Mesodermal cell (in vitro differentiated cells): ENCODE data around the gene MED28. TPM values are rescaled to one million over a fixed set of nuclear protein-coding genes. Genes with fewer than 3 reads are reported as not detected.
"Not testable (repeated sequence)": the region's sequence is repeated elsewhere in the genome, so short reads cannot be mapped to it uniquely, and the experiment has no call there.

Experiments used
- H3K27ac ChIP-seq: 2 replicates; pipeline ENCODE4 v1.7.0; 2013; ENCODE audit warnings: mild to moderate bottlenecking, low read depth, low read length, moderate library complexity; ENCODE audit not compliant: severe bottlenecking
- H3K36me3 ChIP-seq: 2 replicates; pipeline ENCODE4 v1.7.1; 2013; ENCODE audit warnings: mild to moderate bottlenecking, low read length, moderate library complexity; ENCODE audit not compliant: control insufficient read depth, insufficient read depth
- H3K4me1 ChIP-seq: one replicate; pipeline ENCODE4 v1.7.1; 2013; ENCODE audit warnings: mild to moderate bottlenecking, low read length; ENCODE audit not compliant: insufficient read depth, control insufficient read depth, poor library complexity, severe bottlenecking
- H3K4me3 ChIP-seq: 2 replicates; pipeline ENCODE4 v1.7.0; 2013; ENCODE audit warnings: low read length, control low read depth, mild to moderate bottlenecking; ENCODE audit not compliant: insufficient read depth, poor library complexity, severe bottlenecking; ENCODE audit errors: extremely low read depth
- H3K9me3 ChIP-seq: 2 replicates; pipeline ENCODE4 v1.7.1; 2013; ENCODE audit warnings: mild to moderate bottlenecking, low read length, moderate library complexity; ENCODE audit not compliant: control insufficient read depth
- WGBS, 2 experiments: methylation state at CpG; one replicate each; pipeline ENCODE4 v1.1.5; 2013; ENCODE audit warnings: missing lambda C conversion rate in 2 of 2; ENCODE audit not compliant: insufficient coverage in 2 of 2; 5-methylcytosine and 5-hydroxymethylcytosine counted together
- polyA plus RNA-seq, 2 experiments: library from polyadenylated mRNA; stranded (reverse); fragments of 50-300 nt; gene quantifications; one replicate each; pipeline ENCODE4 v1.2.3, GENCODE V29; 2013

Gene MED28, protein sequence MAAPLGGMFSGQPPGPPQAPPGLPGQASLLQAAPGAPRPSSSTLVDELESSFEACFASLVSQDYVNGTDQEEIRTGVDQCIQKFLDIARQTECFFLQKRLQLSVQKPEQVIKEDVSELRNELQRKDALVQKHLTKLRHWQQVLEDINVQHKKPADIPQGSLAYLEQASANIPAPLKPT
- polyA plus RNA-seq (2013, experiment 1 of 2): 54.4 TPM
- polyA plus RNA-seq (2013, experiment 2 of 2): 51.5 TPM

DNA sequence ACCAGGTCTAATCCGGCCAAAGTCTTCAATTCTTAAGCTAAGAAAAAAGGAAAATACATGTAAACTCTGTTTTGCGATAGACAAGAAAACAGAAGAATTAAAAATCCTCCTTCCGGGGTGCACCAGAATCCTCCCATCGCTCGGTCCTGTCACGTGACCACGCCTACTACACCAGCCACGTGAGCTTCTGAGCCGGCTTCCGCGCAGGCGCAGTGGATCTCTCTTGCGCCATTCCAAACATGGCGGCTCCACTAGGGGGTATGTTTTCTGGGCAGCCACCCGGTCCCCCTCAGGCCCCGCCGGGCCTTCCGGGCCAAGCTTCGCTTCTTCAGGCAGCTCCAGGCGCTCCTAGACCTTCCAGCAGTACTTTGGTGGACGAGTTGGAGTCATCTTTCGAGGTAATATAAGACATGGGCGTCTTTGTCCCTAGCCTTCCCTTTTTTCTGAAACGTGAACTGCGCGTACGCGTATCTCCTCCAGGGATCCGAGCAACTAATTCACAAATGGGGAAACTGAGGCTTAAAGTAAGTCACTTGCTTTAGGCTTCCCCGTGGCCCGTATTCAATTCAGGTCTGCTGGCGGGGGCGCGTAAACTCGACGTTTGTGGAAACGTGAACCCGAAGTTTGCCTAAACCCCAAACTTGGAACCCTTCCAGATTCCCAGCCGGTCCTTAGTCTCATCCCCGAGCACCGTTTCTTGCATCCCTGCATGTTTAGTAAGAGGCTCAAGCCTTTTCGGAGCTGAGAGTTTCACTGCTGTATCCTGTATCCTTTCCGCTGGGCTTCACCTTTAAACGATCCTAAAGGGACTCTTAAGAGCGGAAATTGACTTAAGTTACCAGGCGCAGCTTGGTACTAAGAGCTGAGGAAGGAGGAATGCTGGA is at the start of gene MED28:
Gene MED28 (plus strand): TSS at position 226 of the 884 bp plus-strand sequence. CDS start 14 bp downstream, at position 240.
- Histone ChIP-seq H3K4me3 (peak within 1 kb of the TSS; percentile 87), H3K9me3 (no peaks in the 10 kb centered on the region), H3K27ac (peak within 1 kb of the TSS; percentile 90), H3K4me1 (peaks cover 14% of the 10 kb centered on the region), H3K36me3 (peaks cover 35% of the 10 kb centered on the region)
- 1% methylated on average over 38 to 44 of the region's 46 CpGs for WGBS, 2 experiments

DNA sequence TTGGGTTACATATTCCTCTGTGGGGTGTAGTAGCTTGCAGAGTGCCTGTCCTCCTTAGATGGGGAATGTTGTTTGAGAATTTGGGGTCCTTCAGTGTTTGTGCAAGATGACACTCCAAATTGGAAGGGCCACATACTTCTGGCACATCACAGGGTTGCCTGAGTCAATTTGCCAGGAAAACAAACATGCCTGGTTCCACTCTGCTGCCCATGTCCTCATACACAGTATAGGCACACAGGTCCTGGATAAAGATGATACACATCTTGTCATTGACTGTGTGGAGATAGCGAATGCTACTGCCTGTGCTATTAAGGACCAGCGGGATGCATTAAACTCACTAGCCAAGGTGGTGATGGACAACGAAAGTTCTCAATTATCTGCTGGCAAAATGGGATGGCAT is 48.6 kb upstream of the MED28 start:
- no peak overlapping the region for H3K27ac ChIP-seq
- peaks cover 8% of the 10 kb centered on the region for H3K4me1 ChIP-seq
- no peaks in the 10 kb centered on the region for H3K9me3 ChIP-seq
- H3K4me3 ChIP-seq: no peak overlapping the region
- H3K36me3 ChIP-seq: no peaks in the 10 kb centered on the region
- 95 to 97% methylated on average over 3 of the region's 3 CpGs for WGBS, 2 experiments

DNA sequence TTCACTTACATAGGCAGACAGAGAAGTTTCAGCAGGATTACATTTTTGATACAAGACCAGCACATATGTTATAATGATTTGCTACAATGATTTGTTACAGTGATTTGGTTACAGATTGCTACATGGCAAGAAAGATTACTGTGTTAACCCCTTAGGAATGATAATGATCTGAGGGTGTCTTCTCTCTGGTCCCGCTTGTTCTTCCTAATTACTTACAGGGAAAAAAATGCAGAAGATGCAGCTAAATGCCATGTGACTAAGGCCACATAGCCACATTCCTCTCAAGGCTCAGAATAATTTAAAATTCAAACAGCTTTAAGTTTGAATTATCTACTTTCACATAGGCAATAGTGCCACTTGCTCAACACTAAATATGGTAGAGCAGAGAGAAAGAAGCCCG is 47.2 kb upstream of the MED28 start:
- H3K4me1 ChIP-seq: peaks cover 4% of the 10 kb centered on the region
- no peaks in the 10 kb centered on the region for H3K36me3 ChIP-seq
- H3K4me3 ChIP-seq: no peak overlapping the region
- H3K27ac ChIP-seq: no peak overlapping the region
- WGBS, 2 experiments: 89 to 100% methylated on average over 1 to 2 of the region's 2 CpGs
- no peaks in the 10 kb centered on the region for H3K9me3 ChIP-seq

DNA sequence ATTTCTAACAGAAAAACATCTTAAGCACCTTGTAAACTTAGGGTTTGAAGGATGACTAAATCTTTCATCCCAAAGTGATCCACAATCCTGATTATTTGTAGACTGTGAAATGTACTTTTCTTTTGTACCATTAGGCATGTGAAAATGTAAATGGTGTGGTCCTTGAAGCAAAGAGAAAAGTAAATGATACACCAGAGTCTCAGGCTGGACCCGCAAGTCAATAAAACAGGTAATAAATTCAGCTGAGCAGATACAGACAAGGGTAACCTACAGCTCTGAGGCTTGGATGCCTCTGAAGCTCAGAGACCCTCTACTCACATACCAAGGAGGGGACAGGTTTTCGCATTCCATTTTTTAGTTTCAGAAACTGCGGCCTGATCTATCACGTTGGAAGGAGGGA is 40.2 kb upstream of the MED28 start:
- Histone ChIP-seq H3K9me3 (no peaks in the 10 kb centered on the region), H3K27ac (no peak overlapping the region), H3K4me1 (peaks cover 6% of the 10 kb centered on the region), H3K36me3 (no peaks in the 10 kb centered on the region), H3K4me3 (no peak overlapping the region)
- WGBS, 2 experiments: 93 to 97% methylated on average over 2 to 3 of the region's 4 CpGs

DNA sequence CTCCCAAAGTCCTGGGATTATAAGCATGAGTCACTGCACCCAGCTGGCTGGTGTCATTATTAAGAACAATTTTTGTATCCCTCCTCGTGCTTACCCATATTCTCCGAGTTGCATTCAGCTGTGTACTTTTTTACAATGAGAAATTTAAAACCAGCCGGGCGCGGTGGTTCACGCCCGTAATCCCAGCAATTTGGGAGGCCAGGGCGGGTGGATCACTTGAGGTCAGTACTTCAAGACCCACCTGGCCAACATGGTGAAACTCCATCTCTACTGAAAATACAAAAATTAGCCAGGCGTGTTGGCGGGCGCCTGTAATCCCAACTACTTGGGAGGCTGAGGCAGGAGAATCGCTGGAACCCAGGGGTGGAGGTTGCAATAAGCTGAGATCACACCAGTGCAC is 39.3 kb upstream of the MED28 start:
- WGBS, 2 experiments: 92 to 98% methylated on average over 10 of the region's 12 CpGs
- not testable (repeated sequence) for H3K27ac ChIP-seq, H3K4me1 ChIP-seq

DNA sequence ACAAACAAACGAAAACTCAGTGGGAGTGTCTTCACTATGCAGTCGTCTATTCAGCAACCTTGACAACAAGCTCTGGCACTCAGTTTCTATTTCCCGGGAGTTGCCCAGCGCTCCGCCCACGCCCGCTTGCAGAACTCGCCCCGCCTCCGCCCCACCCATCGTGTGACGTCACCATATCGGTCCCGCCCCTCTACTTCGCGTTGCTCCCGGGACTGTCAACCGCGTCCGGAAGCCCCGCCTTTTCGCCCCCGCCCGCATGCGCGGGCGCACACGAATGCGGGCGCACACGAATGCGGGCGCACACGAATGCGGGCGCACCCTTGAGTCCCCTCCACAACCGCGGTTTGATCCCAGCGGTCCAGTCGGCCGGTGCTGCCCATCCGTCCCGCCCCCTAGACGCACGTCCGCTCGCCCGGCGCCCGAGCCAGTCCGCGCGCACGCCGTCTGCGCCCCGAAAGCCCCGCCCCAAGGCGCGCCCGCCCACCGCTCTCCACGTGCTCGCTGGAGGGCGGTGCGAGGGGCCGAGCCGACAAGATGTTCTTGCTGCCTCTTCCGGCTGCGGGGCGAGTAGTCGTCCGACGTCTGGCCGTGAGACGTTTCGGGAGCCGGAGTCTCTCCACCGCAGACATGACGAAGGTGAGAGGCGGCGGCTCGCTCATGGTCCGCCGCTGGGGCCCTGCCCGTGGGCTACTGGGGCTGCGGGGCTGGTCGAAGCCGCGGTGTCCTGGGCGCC is 37.3 kb upstream of the MED28 start, which contains the start of gene LAP3:
Gene LAP3 (plus strand): TSS at position 267 of the 733 bp plus-strand sequence. CDS start 268 bp downstream, at position 535.
- no peaks in the 10 kb centered on the region for H3K9me3 ChIP-seq
- peak within 1 kb of the TSS; percentile 83 for H3K27ac ChIP-seq
- H3K4me3 ChIP-seq: peak within 1 kb of the TSS; percentile 62
- H3K4me1 ChIP-seq: peaks cover 6% of the 10 kb centered on the region
- 0 to 1% methylated on average over 72 to 77 of the region's 91 CpGs for WGBS, 2 experiments
- peaks cover 16% of the 10 kb centered on the region for H3K36me3 ChIP-seq

More for the DNA sequence above, 39.3 kb upstream of the MED28 start:
- H3K9me3 ChIP-seq, H3K4me3 ChIP-seq, H3K36me3 ChIP-seq: not testable (repeated sequence)

DNA sequence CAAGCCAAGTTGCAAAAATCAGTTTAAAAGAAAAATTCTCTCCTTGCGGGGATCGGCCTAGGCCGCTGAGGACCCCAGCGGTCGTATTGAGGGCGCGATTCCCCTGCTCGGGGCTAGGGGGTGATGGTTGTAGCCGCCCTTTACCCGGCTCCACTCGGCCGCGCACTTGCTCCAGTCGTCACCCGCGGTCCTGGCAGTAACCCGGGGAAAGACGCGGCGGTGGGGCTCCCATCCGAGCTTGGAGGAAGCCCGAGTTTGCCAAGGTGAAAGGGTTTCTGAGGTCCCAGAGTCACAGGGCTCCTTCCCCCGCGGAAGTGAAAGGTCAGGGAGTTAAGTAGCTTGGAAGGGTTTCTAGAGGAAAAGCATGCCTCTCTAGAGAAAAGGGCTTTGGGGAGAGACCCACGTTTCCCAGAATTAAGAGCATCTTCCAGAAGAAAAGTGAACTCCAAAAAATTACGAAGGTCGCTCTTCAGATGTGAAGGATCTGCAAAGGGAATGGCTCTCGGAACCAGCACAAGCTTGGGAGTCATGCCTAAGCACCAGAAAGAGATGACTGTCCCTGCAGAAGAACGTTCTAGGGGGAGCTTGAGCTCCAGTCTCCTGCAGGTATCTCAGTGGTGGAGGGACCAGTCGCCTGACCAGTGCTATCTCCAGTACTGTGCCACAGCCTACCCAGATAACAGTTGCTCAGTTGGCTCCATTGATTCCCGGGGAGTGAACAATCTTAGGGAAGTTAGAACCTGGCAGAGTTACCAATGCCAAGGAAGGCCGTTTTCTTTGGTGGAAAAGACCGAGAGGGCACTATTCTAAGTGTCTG is 36.6 kb upstream of the MED28 start:
- Histone ChIP-seq H3K4me1 (peaks cover 6% of the 10 kb centered on the region), H3K4me3 (peak overlapping the region; percentile 62), H3K36me3 (peaks cover 23% of the 10 kb centered on the region), H3K27ac (peak overlapping the region; percentile 83), H3K9me3 (no peaks in the 10 kb centered on the region)
- 10 to 19% methylated on average over 17 to 19 of the region's 33 CpGs for WGBS, 2 experiments

DNA sequence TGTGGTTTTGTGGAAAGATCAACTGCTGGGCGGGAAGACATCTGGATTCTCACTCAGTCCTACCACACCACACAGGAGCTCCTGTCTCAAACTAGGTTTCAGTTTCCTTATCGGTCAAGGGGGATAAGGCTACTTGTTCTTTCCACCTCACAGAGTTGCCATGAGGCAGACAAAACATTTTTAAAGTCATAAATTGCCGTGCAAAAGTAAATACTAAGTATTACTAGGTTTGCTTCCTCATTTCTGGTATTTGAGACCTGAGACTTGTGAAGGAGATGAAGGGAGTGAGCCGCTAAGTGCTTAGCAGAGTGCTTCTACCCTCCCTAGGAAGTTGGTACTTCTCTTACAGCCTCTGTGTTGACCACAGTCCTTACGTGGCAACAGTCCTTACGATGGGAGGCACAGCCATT is 36.0 kb upstream of the MED28 start:
- peaks cover 29% of the 10 kb centered on the region for H3K36me3 ChIP-seq
- H3K4me3 ChIP-seq: peak overlapping the region; percentile 62
- no peak overlapping the region for H3K27ac ChIP-seq
- 94% methylated on average over 2 of the region's 6 CpGs; no CpG with 5 or more reads in 1 of the 2 experiments for WGBS, 2 experiments
- no peaks in the 10 kb centered on the region for H3K9me3 ChIP-seq
- H3K4me1 ChIP-seq: peaks cover 6% of the 10 kb centered on the region

DNA sequence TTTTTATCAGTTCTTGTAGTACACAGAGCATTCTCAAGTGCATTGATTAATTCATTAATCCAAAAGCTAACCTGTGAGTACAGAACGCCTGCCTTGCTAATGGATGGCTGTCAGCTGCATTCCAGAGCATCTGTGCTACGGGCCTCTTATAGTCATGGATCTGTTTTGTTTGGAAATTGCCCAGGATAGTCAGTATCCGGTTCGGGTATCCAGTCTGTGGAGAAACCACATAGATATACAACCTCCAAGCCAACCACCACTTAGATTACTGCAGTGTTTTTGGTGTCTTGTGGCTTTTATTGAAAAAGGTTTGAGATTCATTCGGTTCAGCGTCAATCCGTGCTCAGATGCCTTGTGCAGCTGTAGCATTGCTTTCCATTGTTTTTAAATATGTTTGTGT is 33.5 kb upstream of the MED28 start:
- Histone ChIP-seq H3K4me1 (peaks cover 6% of the 10 kb centered on the region), H3K4me3 (no peak overlapping the region), H3K9me3 (no peaks in the 10 kb centered on the region), H3K36me3 (peaks cover 53% of the 10 kb centered on the region), H3K27ac (no peak overlapping the region)
- WGBS, 2 experiments: 90 to 97% methylated on average over 2 to 4 of the region's 7 CpGs

DNA sequence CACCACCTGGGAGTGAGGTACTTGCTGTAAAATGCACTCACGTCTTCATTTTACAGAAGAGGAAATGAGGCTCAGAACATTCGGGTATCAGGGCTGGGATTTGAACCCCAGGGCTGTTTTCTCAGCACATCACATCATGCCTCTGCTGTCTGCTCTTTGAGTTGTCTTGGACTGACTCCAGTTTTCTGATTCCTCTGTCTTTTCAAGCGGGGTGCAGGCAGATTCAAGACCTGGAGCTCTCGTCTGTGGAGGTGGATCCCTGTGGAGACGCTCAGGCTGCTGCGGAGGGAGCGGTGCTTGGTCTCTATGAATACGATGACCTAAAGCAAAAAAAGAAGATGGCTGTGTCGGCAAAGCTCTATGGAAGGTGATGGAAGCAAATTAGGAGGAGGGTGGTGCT is 31.2 kb upstream of the MED28 start:
- Histone ChIP-seq H3K36me3 (peaks cover 67% of the 10 kb centered on the region), H3K27ac (no peak overlapping the region), H3K9me3 (no peaks in the 10 kb centered on the region), H3K4me1 (peaks cover 6% of the 10 kb centered on the region), H3K4me3 (no peak overlapping the region)
- 91% methylated on average over 7 to 9 of the region's 9 CpGs for WGBS, 2 experiments
